Thyroid gland (tissue), 4 donors: ENCODE measurements around the gene HACD2.

Source experiments
- CTCF ChIP-seq, 6 experiments: fragments of 200-600 bp in 3 of 6; fragments of 450-650 bp in 3 of 6; sonication (generic) in 3 of 6; IDR thresholded peaks; one replicate each; pipeline ENCODE4 v1.5.1; 2016 to 2019; ENCODE audit warnings: antibody characterized with exemption in 6 of 6, mild to moderate bottlenecking in 2 of 6, inconsistent platforms in 1 of 6, moderate library complexity in 1 of 6
- POLR2A ChIP-seq, 2 donors: fragments of 450-650 bp; IDR thresholded peaks; one replicate each; pipeline ENCODE4 v1.6.1; 2017; ENCODE audit warnings: antibody characterized with exemption in 2 of 2, mild to moderate bottlenecking in 2 of 2, moderate library complexity in 1 of 2

GRCh38 chr3:123620343-123620742 is 35.5 kb upstream of the HACD2 start:
- TF ChIP-seq POLR2A (IDR thresholded peaks at IDR 0.05) = no peak
- TF ChIP-seq CTCF (IDR thresholded peaks at IDR 0.05) = no peak
